OCI-LY1 (cell line): Measurements from ENCODE around the gene SP140.

Experiments used
- EZH2 ChIP-seq: fragments of 200-600 bp; sonication (generic), shearing (Covaris generic); IDR thresholded peaks from 2 replicates; pipeline ENCODE4 v1.8.0; 2017; ENCODE audit warnings: borderline replicate concordance, mixed run types, mild to moderate bottlenecking, antibody characterized with exemption, low read length, moderate library complexity, mixed read lengths
- TF ChIP-seq, protein P1 (sequence below): fragments of 200-600 bp; sonication (generic), shearing (Covaris generic); IDR thresholded peaks from 2 replicates; pipeline ENCODE4 v1.5.1; 2017; ENCODE audit warnings: mild to moderate bottlenecking, antibody characterized with exemption, low read length, moderate library complexity, mixed read lengths

DNA sequence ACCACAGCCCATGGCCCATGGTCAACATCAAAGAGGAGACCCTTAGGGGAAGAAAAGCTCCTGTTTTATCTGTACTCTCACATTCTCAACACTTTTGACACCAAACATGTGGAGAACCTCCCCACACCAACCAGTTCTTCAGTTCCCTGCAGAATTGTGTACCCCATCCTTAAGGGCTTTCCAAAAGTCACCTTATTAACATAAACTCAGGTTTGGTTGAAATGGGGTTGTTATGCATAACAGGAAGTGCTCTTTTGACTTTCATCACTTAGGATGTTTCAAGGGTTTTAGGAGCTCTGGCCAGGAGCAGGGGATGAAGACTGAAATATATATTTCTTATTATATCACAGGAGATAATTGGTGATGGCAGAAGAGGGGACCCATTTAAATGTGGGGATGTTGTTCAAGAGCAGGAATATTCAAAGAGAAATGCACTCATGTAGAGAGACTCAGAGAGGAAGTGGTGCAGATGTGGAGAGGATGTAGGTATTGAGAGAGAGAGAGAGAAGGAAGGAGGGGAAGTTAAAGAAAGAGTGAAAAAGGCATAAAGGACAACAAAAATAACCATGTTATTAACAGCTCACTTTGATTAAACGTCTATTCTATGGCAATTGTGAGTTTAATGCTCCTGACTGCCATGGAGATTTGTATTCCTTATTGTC, 136.6 kb downstream of the SP140 start:
- TF ChIP-seq, protein P1, sequence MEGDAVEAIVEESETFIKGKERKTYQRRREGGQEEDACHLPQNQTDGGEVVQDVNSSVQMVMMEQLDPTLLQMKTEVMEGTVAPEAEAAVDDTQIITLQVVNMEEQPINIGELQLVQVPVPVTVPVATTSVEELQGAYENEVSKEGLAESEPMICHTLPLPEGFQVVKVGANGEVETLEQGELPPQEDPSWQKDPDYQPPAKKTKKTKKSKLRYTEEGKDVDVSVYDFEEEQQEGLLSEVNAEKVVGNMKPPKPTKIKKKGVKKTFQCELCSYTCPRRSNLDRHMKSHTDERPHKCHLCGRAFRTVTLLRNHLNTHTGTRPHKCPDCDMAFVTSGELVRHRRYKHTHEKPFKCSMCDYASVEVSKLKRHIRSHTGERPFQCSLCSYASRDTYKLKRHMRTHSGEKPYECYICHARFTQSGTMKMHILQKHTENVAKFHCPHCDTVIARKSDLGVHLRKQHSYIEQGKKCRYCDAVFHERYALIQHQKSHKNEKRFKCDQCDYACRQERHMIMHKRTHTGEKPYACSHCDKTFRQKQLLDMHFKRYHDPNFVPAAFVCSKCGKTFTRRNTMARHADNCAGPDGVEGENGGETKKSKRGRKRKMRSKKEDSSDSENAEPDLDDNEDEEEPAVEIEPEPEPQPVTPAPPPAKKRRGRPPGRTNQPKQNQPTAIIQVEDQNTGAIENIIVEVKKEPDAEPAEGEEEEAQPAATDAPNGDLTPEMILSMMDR: no peak
- TF ChIP-seq EZH2: no peak
